HG03280 (cell line): Measurements from ENCODE around the gene RUNX2.

ENCODE experiments used
- ATAC-seq: cut with Tn5 transposase; IDR thresholded peaks from one replicate; pipeline ENCODE4 v1.9.1; 2021; ENCODE audit warnings: mild to moderate bottlenecking, moderate library complexity; ENCODE audit not compliant: unreplicated experiment

The RUNX2 gene

GRCh38 chr6:45400021-45400420 lies 71.9 kb downstream of the RUNX2 start:
- ATAC-seq = no peak

- no peak for ATAC-seq
Observed at GRCh38 chr6:45411959-45412358, 83.8 kb downstream of the RUNX2 start.

- no peak for ATAC-seq
Observed at GRCh38 chr6:45415315-45415714, 87.2 kb downstream of the RUNX2 start.

- no peak for ATAC-seq
Observed at GRCh38 chr6:45415788-45416518, 87.8 kb downstream of the RUNX2 start.

- ATAC-seq = no peak
Observed at GRCh38 chr6:45416700-45417099, 88.6 kb downstream of the RUNX2 start.

- ATAC-seq = no peak
Observed at GRCh38 chr6:45417436-45417835, 89.3 kb downstream of the RUNX2 start.

- ATAC-seq = no peak
Observed at GRCh38 chr6:45419571-45420082, 91.5 kb downstream of the RUNX2 start.

GRCh38 chr6:45420083-45420908 lies 92.2 kb downstream of the RUNX2 start:
- ATAC-seq = no peak

- no peak for ATAC-seq
Observed at GRCh38 chr6:45420909-45421708, 93.0 kb downstream of the RUNX2 start.

GRCh38 chr6:45421709-45422502 lies 93.8 kb downstream of the RUNX2 start:
- ATAC-seq = no peak

- no peak for ATAC-seq
Observed at GRCh38 chr6:45422503-45423110, 94.5 kb downstream of the RUNX2 start.

- no peak for ATAC-seq
Observed at GRCh38 chr6:45423111-45423823, 95.1 kb downstream of the RUNX2 start.

- ATAC-seq = no peak
Observed at GRCh38 chr6:45423824-45424450, 95.8 kb downstream of the RUNX2 start.

GRCh38 chr6:45424451-45424861 lies 96.3 kb downstream of the RUNX2 start:
- ATAC-seq = no peak

GRCh38 chr6:45426251-45426650 lies 98.1 kb downstream of the RUNX2 start:
- no peak for ATAC-seq

GRCh38 chr6:45427726-45428125 lies 99.6 kb downstream of the RUNX2 start:
- ATAC-seq = no peak

GRCh38 chr6:45428727-45429126 lies 100.6 kb downstream of the RUNX2 start:
- ATAC-seq = no peak

GRCh38 chr6:45430590-45431202 lies 102.6 kb downstream of the RUNX2 start:
- ATAC-seq = no peak
